ENCODE results near the gene DHRSX.
"Not testable (repeated sequence)": the region's sequence is repeated elsewhere in the genome, so short reads cannot be mapped to it uniquely, and the experiment has no call there.

DHRSX gene

GRCh38 chrX:2478546-2479419, 22.0 kb downstream of the DHRSX start:
- TF ChIP-seq POLR2AphosphoS5 (IDR thresholded peaks at IDR 0.05; ENCODE audit: borderline replicate concordance, low read depth, low read length) (no peak), FOXP2 (optimal IDR thresholded peaks at IDR 0.05; ENCODE audit: control extremely low read depth, extremely low read length, insufficient read depth) (no peak), EZH2 (IDR thresholded peaks at IDR 0.05) (no peak)
- no peak for DNase-seq (ENCODE audit: low read depth, low spot score)
- Histone ChIP-seq H3K4me3 (no peak overlapping the region), H3K9me3 (ENCODE audit: low read depth, low read length) (no peaks in the 10 kb centered on the region), H3K36me3 (ENCODE audit: insufficient read depth, low read length) (no peaks in the 10 kb centered on the region), H3K27ac (no peak overlapping the region), H3K9ac (ENCODE audit: insufficient read length) (no peak overlapping the region)

- not testable (repeated sequence) for H3K4me3 ChIP-seq; H3K9me3 ChIP-seq (ENCODE audit: low read depth, low read length); H3K9ac ChIP-seq (ENCODE audit: insufficient read length); H3K36me3 ChIP-seq (ENCODE audit: insufficient read depth, low read length); H3K27ac ChIP-seq; DNase-seq (ENCODE audit: low read depth, low spot score)
These were observed 23.5 kb downstream of the DHRSX start for GRCh38 chrX:2477313-2477712.

GRCh38 chrX:2474963-2475726, 25.6 kb downstream of the DHRSX start:
- Histone ChIP-seq H3K27ac (no peak overlapping the region), H3K9me3 (ENCODE audit: low read depth, low read length) (no peaks in the 10 kb centered on the region), H3K9ac (ENCODE audit: insufficient read length) (no peak overlapping the region), H3K36me3 (ENCODE audit: insufficient read depth, low read length) (no peaks in the 10 kb centered on the region), H3K4me3 (no peak overlapping the region)
- no peak for TF ChIP-seq POLR2AphosphoS5 (IDR thresholded peaks at IDR 0.05; ENCODE audit: borderline replicate concordance, low read depth, low read length)
- TF ChIP-seq EZH2 (IDR thresholded peaks at IDR 0.05) = no peak
- no peak for TF ChIP-seq FOXP2 (optimal IDR thresholded peaks at IDR 0.05; ENCODE audit: control extremely low read depth, extremely low read length, insufficient read depth)
- DNase-seq (ENCODE audit: low read depth, low spot score) = no peak

DNA sequence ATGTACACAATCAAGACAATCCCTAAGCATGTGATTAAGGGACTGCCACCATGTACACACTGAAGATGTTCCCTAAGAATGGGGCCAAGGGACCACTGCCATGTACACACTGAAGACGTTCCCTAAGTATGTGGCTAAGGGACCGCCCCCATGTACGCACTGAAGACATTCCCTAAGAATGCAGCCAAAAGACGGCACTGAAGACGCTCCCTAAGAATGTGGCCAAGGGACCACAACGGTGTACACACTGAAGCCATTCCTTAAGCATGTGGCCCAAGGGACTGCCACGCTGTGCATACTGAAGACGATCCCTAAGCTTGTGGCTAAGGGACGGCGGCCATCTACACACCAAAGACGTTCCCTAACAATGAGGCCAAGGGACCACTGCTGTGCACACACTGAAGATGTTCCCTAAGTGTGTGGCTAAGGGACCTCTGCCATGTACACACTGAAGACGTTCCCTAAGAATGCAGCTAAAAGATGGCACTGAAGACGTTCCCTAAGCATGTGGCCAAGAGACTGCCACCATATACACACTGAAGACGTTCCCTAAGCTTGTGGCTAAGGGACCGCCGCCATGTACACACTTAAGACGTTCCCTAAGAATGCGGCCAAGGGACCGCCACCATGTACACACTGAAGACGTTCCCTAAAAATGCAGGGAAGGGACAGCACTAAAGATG, 26.4 kb downstream of the DHRSX start:
- H3K27ac ChIP-seq = no peak overlapping the region
- H3K36me3 ChIP-seq (ENCODE audit: insufficient read depth, low read length) = no peaks in the 10 kb centered on the region
- TF ChIP-seq FOXP2 (optimal IDR thresholded peaks at IDR 0.05; ENCODE audit: control extremely low read depth, extremely low read length, insufficient read depth) = no peak
- TF ChIP-seq EZH2 (IDR thresholded peaks at IDR 0.05) = no peak
- TF ChIP-seq POLR2AphosphoS5 (IDR thresholded peaks at IDR 0.05; ENCODE audit: borderline replicate concordance, low read depth, low read length) = no peak
- H3K9ac ChIP-seq (ENCODE audit: insufficient read length) = no peak overlapping the region
- DNase-seq (ENCODE audit: low read depth, low spot score) = no peak
- no peak overlapping the region for H3K4me3 ChIP-seq
- H3K9me3 ChIP-seq (ENCODE audit: low read depth, low read length) = no peaks in the 10 kb centered on the region

- H3K4me3 ChIP-seq; H3K9ac ChIP-seq (ENCODE audit: insufficient read length); DNase-seq (ENCODE audit: low read depth, low spot score); H3K9me3 ChIP-seq (ENCODE audit: low read depth, low read length); H3K27ac ChIP-seq; H3K36me3 ChIP-seq (ENCODE audit: insufficient read depth, low read length): not testable (repeated sequence)
These were observed 27.7 kb downstream of the DHRSX start for GRCh38 chrX:2473064-2473463.

DNA sequence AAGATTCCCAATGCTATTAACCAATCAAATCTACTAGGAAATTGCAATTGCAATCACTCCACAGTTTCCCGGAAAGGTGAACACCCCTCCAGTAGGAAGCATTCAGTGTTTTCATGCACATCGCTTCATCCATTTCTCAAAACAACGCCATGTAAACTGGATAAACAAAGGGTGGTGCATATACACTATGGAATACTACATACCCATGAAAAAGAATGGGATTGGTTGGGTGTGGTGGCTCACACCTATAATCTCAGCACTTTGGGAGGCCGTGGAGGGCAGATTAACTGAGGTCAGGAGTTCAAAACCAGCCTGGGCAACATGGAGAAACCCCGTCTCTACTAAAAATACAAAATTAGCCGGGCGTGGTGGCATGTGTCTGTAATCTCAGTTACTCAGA, 29.1 kb downstream of the DHRSX start:
- no peak for TF ChIP-seq FOXP2 (optimal IDR thresholded peaks at IDR 0.05; ENCODE audit: control extremely low read depth, extremely low read length, insufficient read depth)
- TF ChIP-seq POLR2AphosphoS5 (IDR thresholded peaks at IDR 0.05; ENCODE audit: borderline replicate concordance, low read depth, low read length) = no peak
- no peak for TF ChIP-seq EZH2 (IDR thresholded peaks at IDR 0.05)
- H3K9me3 ChIP-seq (ENCODE audit: low read depth, low read length) = no peaks in the 10 kb centered on the region
- H3K9ac ChIP-seq (ENCODE audit: insufficient read length) = no peak overlapping the region
- H3K27ac ChIP-seq = no peak overlapping the region
- H3K4me3 ChIP-seq = no peak overlapping the region
- no peaks in the 10 kb centered on the region for H3K36me3 ChIP-seq (ENCODE audit: insufficient read depth, low read length)
- no peak for DNase-seq (ENCODE audit: low read depth, low spot score)

DNA sequence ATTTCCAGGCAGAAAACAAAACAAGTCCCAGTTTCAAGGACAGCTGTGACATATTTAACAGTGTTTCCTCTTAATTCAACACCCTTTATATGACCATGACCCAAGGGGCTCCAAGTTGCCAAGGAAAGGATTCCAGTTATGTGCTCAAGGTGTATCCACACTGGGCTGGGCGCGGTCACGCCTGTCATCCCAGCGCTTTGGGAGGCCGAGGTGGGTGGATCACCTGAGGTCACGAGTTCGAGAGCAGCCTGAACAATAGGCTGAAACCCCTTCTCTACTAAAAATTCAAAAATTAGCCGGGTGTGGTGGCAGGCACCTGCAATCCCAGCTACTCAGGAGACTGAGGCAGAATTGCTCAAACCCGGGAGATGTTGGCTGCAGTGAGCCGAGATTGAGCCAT, 29.6 kb downstream of the DHRSX start:
- H3K9me3 ChIP-seq (ENCODE audit: low read depth, low read length); H3K36me3 ChIP-seq (ENCODE audit: insufficient read depth, low read length); H3K9ac ChIP-seq (ENCODE audit: insufficient read length); H3K27ac ChIP-seq; DNase-seq (ENCODE audit: low read depth, low spot score); H3K4me3 ChIP-seq: not testable (repeated sequence)

GRCh38 chrX:2469852-2470251, 30.9 kb downstream of the DHRSX start:
- not testable (repeated sequence) for H3K9me3 ChIP-seq (ENCODE audit: low read depth, low read length); DNase-seq (ENCODE audit: low read depth, low spot score); H3K4me3 ChIP-seq; H3K27ac ChIP-seq; H3K36me3 ChIP-seq (ENCODE audit: insufficient read depth, low read length); H3K9ac ChIP-seq (ENCODE audit: insufficient read length)

DNA sequence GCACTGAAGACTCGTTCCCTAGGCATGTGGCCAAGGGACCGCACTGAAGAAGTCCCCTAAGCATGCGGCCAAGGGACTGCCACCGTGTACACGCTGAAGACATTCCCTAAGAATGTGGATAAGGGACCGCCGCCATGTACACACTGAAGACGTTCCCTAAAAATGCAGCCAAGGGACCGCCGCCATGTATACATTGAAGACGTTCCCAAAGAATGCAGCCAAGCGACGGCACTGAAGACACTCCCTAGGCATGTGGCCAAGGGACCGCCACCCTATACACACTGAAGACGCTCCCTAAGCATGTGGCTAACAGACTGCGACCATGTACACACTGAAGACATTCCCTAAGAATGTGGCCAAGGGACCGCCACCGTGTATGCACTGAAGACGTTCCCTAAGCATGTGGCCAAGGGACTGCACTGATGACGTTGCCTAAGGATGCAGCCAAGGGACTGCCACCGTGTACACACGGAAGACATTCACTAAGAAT, 31.5 kb downstream of the DHRSX start:
- H3K4me3 ChIP-seq = no peak overlapping the region
- H3K27ac ChIP-seq = no peak overlapping the region
- H3K9me3 ChIP-seq (ENCODE audit: low read depth, low read length) = no peaks in the 10 kb centered on the region
- H3K36me3 ChIP-seq (ENCODE audit: insufficient read depth, low read length) = no peaks in the 10 kb centered on the region
- H3K9ac ChIP-seq (ENCODE audit: insufficient read length) = no peak overlapping the region
- DNase-seq (ENCODE audit: low read depth, low spot score) = no peak
- TF ChIP-seq POLR2AphosphoS5 (IDR thresholded peaks at IDR 0.05; ENCODE audit: borderline replicate concordance, low read depth, low read length) = no peak
- TF ChIP-seq FOXP2 (optimal IDR thresholded peaks at IDR 0.05; ENCODE audit: control extremely low read depth, extremely low read length, insufficient read depth) = no peak
- no peak for TF ChIP-seq EZH2 (IDR thresholded peaks at IDR 0.05)

All from SK-N-MC (cell line).